Lung microvascular endothelial cell (primary cell): ENCODE data around the gene CMSS1. TPM values are rescaled to one million over a fixed set of nuclear protein-coding genes. Genes with fewer than 3 reads are reported as not detected.
A peak's percentile ranks its signal among the peaks of the same experiment; 100 is the strongest.

Source experiments
- DNase-seq, 2 donors: peaks; one replicate each; pipeline versions ENCODE4 v3.0.0 to v3.0.0-alpha.2; 2010; ENCODE audit warnings: low read depth in 2 of 2
- total RNA-seq: library from RNA; depleted of rRNA; stranded (reverse); fragments of >200 nt; gene quantifications from 2 replicates; pipeline ENCODE4 v1.2.1, GENCODE V29; 2014

CMSS1 gene
- total RNA-seq, 1 donor from 2014 or later: 3.0 TPM

DNA sequence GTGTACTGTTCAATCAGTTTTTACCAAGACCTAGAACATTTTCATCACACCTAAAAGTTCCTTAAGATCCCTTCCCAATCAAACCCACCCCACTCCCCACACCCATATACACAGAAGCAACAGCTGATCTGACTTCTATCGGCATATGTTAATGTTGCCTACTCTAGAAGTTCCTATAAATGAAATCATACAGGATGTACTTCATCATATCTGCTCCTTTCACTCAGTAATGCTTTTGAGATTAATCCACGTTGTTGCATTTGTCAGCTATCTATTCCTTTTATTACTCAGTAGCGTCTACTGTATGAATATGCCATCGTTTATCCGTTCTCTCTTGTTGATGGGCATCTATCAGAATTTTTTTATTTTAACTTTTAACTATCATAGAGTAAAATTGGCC is 310.9 kb downstream of the CMSS1 start:
- DNase-seq: no peak

DNA sequence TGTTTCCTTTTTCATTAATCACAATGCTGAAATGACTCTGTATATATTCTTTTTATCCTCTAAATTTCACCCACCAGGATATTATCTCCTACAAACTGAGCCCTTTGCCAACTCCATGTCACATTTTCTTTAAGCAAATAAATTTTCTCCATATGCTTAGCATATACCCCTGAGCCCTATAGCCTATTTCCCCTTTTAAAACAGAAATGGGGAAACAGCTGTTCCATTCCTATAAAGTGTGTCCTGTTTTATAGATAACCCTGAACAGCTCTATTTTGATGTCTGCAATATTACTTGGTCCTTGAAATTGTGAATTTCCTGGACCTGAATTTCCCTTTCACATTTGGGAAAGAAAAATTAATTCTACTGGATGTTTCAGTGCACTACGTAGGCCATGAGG is 312.3 kb downstream of the CMSS1 start:
- DNase-seq: no peak

DNA sequence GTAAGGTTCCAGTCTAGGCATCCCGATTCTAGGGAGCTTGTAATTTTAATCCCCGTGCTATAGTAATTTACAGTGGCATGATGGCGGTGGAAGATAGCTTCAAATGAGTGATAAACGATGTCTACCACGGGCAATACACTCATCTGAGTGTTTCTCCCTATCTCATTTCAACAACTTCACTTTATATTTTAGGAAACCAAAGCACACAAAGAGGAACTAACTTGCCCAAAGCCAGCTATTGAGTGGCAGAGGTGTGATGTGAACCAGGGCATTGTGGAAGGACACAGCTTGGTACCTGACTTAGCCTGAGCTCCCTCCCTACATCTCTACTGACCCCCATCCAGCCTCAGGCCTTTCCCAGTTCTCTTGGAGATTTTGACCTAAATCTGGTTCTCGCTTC is 313.6 kb downstream of the CMSS1 start:
- DNase-seq: no peak

DNA sequence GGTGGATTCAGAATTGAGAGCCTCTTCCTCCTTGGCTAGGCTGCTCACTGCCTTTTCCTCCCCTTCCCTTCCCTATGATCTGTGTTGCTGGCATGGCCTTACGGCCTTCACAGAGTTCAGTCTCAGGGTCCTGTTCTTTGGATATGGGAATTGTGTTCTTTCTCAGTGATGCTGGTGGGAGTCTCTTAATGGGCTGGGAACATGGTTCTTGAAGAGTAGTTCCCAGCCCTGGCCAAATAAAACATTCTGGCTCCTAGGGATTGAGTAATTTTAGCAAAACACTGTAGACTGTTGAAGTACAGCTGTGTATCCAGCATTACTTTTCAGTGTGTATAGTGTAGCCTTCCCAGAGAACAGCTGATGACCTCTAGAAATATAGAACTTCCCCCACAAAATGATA is 319.3 kb downstream of the CMSS1 start:
- DNase-seq: no peak

DNA sequence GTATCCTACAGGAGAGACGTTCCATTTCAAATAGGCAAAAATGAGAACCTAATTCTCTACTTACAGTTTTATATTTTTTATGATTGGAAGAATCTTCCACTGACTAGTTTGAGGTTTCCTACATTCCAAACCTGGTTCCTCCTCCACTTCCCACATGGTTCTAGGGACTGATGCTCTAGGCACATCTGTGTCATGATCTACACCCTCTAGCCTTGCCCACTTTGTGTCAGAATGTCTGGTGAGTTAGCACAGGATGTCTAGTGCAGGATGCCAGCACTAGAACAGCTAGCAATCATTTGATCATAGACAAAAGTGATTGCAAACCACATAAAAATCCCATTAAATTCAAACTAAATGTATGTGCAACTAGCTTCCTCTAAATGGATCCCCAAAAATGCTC is 323.3 kb downstream of the CMSS1 start:
- no peak for DNase-seq

DNA sequence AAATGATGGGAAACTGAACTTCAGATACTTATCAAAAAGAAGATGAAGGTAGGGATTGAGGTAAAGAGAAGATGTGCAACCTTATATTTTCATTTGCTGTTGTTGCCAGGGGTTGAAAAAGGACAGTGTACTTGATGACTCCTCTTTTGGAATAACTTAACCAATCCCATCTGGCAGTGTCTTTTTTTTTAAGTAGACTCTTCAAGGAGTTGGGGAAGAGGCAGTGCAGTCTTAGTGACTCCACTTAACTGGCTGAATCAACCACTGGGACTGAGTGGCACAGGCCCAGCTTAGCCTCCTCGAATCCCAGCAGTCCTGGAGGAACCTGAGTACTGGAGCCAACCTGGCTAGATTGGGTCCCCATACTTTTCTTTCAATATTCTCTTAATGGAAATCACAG is 323.9 kb downstream of the CMSS1 start:
- no peak for DNase-seq

DNA sequence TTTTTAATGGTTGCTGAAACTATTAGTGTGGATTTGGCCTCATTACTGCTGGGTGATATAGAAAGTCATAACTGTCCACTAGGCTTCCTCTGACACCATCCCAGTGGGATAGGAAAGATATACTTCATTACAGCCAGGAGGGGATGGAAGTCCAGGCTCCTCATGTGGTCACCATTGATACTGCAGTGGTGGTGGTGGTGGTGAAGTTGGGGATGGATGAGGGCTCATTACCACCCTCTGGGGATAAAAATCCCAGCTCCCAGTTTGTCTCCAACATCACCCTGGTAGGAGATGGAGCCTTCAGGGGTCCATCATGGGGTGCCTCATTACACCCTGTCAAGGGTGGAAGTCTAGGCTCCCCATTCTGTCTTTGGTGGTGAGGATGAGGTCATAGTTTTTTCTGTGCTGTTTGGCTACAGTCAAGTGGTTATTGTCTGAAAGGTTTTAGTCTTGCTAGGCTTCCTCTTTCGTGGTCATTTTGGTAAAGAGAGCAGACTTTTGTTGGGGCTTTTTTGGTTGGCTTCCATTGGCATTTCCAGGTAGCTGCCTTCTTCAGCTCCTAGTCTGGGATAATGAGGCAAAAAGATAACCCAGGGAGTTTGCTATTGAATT is 326.7 kb downstream of the CMSS1 start:
- DNase-seq: no peak

DNA sequence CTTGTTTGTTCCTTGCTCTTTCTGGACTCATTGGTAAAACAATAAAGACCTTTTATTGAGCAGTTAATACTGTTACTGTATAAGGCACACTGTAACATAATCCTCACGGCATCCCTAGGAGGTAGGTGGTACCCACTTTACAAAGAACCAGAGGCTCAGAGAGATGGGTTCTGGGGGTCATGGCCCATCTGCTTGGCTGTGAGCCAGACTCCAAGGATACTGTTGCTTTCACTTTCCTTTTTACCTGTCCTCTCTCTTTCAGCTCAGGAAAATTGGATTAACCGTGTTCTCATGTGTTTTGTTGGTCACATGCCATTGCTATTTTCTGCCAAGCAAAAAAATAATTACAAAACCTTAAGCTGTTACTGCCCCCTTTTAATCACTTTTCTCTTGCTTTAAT is 331.5 kb downstream of the CMSS1 start:
- DNase-seq: peak; percentile 19 to 65

DNA sequence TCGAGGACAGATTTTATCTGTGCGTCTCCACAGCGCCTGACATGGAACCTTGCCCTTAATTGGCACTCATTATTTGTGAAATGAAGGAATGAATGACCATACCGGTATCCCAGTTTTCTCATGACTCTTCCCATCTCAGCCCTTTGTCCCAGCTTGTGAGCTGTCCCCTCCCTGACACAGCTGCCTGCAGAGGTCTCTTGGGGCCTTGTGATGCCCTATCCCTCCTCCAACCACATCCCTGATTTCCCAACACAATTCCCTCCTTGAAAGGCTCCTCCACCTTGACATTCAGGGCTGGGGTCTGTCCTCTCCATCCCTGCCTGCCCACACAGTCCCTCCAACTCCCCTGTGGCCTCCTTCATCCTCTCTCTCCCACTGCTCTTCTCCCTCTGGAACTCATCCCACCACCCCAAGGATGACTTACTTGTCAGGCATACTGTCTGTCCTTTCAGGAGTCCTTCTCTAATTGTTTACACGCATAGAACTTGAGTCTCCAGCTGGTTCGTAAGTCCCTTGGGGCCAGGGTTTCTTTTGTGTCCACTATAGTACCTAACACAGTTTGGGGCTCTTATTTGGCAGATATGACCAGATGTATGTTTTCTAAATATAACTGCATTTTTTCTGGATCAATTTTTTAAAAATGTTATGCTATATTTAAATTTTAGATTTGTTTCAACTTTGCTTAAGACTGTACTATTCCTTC is 332.2 kb downstream of the CMSS1 start:
- no peak for DNase-seq

DNA sequence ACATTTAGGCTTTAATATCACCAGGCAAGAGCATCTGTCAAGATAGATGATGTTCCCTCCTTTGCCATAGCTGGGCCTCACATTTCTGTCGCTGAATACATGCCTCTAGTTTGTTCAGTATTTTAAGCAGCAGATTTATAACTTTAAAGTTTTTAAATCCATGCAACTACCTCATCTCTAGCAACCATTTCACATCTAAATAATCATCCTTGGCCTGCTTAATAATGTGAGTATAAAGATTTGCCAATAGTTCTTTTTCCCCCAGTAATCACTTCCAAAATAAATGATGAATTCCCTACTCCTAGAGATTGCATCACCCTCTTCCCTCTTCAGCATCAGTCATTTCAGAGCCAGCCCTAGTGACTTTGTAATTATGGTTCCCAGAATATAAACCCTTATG is 332.8 kb downstream of the CMSS1 start:
- DNase-seq: no peak

DNA sequence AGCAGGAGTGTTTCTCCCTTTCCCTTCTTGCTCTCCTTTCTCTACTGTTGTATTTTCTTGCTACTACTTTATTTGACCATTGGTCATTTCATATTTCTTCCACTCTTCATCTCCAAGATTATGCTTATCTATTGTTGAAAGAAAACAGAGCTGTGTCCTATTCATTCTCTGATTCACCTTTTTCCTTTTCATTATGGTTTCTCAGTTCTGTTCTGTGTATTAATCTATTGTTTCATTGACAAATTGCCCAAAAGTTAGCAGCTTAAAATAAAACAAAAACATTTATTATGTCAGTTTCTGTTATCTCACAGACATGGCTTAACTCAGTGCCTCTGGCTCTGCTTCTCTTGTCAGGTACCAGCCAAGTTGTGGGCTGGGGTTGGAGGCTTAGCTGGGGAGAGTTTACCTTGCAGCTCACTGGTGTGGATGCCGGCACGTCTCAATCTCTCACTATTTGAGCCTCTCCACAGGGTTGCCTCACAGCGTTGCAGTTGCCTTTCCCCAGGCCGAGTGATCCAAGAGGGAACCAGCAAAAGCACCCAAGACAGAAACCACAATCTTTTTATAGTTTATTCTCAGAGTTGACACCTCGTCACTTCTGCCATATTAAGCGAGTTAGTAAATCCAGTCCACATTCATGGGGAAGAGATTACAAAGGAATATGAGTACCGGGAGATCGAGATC is 333.5 kb downstream of the CMSS1 start:
- no peak for DNase-seq

DNA sequence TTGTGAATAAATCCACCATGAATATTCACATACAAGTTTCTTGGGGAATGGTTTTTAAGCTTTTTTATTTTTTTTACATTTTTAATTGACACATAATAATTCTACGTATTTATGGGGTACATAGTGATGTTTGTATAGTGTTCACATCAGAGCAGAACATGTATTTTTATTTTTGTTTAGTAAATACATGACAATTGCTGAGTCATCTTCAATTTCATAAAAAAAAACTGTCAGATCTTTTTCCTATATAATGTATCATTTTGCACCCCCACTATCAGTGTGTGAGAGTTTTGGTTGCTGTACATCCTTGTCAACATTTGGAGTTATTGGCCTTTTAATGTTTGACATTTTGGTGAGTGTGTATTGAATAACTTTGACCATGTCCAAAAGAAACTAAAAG is 336.5 kb downstream of the CMSS1 start:
- DNase-seq: no peak

DNA sequence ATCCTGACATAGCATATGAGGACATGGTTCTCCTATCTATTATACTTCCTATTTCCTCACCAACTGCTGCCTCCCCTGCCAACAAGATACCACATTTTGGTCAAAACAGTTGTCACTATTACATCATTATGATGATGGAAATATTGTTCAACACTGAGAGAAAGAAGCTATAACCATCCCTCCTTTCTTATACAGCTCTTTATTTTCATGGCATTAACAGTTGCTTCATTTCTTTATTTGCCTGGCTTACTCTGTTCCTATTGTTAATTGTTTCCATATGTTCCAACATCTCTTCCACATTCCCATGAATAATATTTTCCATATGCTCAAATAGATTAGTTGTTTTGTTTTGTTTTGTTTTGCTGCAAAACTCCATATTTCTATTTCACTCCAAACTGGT is 337.5 kb downstream of the CMSS1 start:
- peak in 1 of 2 donors; percentile 11 for DNase-seq

DNA sequence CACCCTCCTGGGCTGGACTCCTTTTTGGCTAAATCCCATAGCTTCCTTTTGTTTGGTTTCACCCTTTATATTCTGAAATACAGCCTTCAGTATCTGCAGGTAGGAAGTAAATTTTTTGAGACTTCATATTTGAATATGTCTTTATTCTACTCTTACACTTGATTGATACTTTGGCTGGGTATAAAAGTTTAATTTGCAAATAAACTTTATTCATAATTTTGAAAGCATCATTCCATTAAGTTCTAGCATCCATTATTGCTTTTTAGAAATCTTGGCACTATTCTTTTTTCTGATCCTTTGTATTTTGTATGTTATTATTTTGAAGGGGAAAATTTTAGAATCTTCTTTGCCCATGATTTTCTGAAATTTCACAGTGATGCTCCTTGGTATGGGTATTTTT is 337.9 kb downstream of the CMSS1 start:
- no peak for DNase-seq

DNA sequence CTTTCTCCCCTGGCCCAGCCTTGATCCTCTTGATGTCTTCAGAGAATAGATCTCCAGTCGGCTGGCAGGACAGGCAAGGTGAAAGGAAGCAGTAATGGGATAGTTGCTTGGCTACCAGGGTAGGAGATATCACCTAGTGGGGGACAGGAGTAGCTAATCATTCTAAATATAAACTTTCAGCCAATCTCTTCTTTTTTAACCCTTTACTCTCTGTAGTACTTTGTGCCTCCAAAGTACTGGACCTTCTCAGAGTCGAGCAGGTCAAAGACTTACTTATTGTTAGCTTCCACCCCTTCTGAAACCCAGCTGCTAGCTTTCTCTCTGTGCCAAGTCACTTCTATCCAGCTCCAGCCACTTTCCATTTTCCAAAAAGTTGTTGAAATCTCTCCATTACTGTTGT is 340.0 kb downstream of the CMSS1 start:
- no peak for DNase-seq

DNA sequence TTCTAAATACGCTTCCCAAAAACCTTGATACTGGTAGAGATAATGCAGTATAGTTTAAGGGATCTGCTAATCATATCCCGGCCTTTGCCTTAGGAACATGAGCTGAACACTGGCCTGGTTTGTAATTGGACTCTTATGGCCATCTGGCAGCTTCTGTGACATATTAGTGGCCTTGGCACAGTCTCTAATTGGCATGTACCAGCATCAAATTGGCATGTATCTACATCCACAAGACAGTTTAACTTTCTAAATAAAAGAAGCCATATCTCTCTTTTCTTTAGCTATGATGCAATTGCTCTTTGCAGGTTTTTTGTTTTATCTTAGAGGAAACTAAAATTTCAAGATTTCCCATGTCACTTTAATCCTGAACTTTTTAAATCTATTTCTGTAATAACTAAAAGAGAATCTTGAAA is 341.3 kb downstream of the CMSS1 start:
- peak; percentile 21 to 31 for DNase-seq

DNA sequence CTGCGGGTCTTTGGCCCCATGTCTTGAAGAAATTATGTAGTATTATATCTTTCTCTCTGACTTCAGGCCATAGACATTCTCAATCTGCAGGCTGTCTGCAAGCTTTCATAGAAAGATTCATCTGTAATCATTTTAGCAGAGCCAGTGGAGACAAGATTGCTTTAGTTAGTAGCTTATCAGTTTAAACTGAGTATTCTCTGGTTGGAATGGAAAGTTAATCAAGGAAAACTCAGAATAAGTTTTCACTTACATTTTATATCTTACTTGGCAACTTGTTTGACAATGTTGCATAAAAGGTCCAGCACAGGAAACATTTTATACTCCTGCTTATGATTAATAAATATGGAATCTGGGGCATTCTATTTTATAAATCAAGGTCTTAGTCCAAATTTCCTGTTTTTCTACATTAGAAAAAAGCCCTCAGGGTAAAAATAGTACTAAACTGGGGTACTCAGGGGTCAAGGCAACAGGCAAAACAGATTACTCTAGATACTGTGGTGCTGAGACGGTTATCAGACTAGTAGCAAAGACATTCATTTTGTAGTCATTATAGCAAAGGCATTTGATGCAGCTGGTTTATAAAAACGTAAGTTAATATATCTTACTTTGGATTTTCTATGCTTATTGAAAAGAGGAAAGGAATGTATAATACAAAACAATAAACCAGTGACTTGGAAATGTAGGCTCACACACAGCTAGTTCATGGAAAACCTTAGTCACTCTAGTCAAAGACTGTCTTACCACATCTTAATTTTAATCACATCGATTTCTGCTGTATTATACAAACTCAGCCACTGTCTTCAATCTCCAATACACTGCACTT is 341.9 kb downstream of the CMSS1 start:
- DNase-seq: peak; percentile 67 to 87

DNA sequence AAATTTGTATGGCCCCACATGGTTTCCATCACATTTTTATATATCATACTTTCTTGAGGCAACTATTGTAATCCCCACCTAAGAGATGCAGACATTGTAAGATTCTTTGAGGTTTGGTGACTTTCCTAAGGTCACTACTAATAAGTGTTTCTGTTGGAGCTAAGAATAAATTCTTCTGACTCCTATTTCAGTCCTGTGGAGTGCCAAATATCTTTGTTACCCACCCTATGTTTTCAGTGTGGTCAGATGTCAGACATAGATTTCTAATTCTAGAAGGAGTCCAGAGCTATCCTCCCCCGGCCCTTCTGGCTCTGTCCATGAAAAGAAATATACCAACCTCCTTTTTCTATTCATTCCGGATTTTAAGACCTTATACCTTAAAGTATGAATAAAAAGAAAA is 342.9 kb downstream of the CMSS1 start:
- DNase-seq: no peak

DNA sequence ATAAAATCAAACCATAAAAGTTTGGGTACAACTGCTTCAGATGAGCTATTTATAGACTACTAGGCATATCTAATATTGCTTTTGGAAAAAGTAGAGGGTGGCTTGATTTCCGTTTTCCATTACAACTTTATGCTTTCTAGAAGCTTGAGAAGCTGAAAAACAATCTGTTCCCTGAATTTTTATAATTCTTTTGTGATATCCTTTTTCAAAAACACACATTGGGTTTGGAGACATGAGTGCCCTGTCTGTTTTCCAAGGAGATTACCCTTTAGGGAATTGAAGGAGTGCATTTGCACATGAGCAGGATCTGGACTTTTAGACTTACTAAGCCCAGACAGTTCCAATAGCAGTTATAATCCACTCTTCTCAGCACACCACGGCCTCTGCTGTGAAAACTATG is 346.1 kb downstream of the CMSS1 start:
- DNase-seq: peak in 1 of 2 donors; percentile 46

DNA sequence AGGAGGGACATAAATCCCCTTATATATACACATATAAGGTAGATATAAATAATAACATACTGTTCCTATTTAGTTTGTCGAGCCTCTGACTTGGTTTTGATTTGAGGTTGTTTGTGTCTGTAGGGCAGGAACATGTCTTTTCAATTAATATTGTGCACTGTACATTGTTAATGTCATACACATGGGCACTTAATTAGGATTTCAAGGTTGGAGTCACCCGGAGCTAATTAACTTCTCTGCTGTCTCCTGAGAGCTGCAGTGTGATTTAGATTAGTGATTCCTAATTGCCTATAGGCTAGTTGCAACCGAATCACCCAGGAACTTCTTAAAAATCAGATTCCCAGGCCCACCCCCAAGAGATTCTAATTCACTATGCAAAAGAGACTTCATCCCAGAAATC is 347.1 kb downstream of the CMSS1 start:
- DNase-seq: no peak

DNA sequence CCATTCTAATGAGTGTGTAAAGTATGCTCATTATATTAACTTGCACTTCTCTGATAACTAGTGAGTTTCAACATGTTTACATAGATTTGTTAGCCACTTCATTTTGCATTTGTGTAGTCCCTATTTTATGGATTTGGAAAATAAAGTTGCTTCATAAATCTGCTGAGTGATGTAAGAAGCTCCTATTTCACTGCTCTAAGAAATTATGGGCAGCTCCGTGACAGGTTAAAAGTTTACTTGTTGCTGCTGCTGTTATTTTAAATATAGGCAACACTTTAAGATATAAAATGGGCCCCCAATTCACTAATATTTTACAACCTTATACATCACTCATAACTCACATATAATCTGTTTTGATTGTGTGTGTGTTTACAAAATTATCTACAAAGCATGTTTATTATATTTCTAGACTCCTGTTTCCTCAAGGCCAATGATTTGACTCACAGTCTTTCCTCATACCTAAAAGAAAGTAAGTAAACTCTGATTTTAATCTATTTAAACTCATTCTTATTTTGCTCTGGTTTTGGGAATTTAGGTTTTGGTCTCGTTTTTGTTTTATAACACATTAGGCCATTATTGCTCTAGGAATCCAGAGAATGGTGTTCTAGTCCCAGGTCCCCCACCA is 348.4 kb downstream of the CMSS1 start:
- no peak for DNase-seq
